Measurements from ENCODE around the gene XYLT1.

The XYLT1 gene

DNA sequence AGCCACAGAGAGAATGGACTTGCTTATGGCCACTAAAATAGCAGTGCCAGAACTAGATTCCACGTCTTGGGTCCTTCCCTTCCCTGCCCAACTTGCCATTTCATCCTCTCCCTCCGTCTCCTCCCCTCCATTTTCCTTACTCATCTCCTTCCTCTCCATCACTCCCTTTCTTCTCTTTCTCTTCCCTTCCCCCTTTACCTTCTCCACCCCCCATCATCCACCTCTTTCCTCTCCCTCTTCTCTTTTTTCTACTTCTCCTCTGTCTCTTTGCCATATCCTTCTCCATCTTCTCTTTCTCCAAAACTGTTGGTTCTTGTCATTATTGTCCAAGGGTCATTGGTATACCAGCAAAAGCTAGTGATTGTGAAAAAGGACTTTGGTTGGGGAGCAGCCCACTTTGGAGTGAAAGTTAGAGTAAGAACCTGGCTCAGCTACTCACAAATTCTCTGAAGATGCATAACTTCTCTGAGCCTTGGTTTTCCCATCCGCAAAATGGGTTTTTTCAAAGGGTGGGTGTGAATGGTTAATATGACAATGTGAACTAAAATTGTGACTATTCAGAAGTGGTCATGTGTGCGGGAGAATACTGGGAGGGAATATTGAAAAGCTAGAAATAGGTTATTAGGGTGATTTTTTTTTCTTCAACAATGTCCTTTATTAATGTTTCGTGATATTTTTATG, 393.8 kb downstream of the XYLT1 start:
- no peak for DNase-seq

DNA sequence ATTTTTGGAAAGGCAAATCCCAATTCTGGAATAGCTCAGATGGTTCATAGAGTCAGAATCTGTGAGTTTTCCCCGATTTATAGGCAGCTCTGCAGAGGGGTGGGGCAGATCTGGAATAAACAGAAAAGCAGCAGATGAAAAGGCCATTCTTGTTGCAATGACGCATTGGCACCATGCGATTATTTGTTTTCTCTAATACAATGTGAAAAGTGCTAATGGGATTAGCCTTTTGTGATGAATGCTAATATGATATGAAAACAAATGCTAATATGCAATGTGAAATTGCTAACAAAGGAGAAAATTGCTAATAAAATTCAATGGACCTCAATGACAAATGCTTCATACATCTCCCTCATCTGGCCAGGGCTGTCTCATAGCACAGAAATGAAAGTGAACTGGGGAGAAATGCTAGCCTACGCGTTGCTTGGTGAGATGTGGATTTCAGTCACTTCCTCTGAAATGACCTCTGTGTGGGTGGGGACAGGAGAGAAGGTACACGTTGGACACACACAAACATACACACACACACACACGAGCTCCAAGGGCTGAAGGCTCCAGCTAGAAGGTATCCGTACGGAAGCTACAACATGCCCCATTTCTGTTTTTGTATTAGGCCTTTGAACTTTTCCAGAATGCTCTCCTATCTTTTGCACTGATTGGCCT, 394.5 kb downstream of the XYLT1 start:
- DNase-seq: no peak

DNA sequence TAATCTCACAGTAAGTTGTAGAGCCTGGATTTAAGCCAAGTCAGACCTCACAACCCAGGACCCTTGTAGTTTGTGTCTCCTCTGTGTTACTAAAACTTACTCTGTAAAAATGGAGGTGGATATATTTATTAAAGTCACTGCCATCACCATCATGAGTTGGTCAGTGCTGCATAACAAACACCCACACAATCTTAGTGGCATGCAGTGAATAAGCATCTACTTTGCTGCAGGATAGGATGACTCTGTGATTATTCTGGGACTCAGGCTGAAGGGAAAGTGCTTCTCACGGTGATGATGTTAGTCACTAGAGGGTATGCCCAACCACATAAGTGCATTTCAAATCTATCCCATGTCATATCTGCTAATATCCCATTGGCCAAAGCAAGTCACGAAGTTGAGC, 398.7 kb downstream of the XYLT1 start:
- no peak for DNase-seq

DNA sequence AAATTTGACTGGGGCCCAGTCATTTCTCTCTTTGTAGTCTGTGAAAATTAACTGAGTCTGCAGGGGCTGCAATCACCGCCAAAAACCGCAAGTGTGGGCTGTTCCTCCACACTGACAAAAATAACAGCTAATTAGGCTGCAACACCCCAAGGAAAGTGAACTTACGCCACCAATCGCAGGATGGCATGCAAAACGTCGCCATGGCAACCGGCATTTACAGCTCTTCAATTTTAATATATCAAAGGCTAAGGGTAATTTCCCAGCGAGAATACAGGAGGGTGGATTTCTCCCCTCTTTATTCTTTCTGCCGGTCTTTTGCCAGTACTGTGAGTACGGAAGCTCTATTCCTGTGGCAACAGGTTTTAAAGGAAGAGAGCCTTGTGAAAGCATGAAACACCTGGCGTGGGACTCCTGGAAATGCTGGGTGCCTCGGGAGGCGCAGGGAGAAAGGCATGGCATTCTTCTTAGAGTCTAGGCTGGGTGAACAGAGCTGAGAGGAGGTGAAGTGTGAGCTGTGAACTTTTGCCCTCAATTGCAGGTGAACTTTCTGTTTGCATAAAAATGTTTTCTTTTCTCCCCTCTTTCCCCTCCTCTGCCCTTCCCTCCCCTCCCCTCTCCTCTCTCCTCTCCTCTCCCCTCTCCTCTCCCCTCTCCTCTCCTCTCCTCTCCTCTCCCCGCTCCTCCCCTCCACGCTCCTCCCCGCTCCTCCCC, 399.7 kb downstream of the XYLT1 start:
- DNase-seq: peak; percentile 40 to 54 (median 50)

DNA sequence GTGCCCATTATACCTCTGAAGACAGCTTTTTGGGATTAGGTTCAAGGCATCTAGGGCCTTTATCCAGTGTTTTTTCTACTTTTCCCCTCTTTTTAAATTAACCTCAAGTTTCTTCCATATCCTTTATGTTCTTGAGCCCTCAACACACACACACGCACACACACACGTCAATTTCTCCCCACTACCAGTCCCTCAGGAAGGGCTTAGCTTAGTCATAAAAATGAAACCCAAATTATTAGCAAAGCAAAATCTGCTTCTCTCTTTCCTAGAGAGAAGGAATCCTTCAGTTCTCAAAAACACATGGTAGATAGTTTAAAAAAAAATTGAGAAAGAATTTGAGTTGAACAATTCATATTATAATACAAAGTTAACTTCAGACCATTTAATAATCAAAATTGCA, 401.1 kb downstream of the XYLT1 start:
- no peak for DNase-seq

DNA sequence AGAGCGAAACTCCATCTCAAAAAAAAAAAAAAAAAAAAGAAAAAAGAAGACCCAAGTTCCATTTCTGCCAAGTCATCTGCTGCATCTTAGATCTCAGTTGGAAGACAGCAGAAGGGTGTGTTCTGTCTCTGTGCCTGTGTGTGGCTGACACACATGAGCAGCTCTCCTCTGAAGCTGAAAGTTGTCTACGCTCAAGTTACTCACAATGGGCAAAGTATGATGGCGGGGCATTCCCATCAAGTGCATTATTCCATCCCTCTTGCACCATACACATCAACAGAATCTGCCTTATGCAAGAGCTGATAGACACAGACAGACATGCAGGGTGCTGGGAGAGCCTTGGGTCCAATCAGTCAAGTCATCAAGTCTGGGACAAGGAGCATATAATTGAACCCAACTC, 402.2 kb downstream of the XYLT1 start:
- DNase-seq: no peak

DNA sequence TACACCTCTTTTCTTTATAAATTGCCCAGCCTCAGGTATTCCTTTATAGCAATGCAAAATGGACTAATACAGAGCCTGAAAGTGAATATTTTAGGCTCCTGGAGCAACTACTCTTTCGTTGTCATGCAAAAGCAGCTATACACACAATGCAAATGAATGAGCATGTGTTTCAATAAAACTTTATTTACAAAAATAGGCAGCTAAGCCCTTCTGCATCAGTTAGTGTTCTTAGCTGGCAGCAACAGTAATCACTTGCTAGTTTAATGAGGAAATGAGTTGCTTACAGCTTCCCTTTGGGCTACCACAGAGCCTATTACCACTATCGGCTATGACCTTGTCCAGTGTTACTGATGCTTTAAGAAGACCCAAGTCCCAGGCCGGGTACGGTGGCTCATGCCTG, 402.9 kb downstream of the XYLT1 start:
- DNase-seq: no peak

DNA sequence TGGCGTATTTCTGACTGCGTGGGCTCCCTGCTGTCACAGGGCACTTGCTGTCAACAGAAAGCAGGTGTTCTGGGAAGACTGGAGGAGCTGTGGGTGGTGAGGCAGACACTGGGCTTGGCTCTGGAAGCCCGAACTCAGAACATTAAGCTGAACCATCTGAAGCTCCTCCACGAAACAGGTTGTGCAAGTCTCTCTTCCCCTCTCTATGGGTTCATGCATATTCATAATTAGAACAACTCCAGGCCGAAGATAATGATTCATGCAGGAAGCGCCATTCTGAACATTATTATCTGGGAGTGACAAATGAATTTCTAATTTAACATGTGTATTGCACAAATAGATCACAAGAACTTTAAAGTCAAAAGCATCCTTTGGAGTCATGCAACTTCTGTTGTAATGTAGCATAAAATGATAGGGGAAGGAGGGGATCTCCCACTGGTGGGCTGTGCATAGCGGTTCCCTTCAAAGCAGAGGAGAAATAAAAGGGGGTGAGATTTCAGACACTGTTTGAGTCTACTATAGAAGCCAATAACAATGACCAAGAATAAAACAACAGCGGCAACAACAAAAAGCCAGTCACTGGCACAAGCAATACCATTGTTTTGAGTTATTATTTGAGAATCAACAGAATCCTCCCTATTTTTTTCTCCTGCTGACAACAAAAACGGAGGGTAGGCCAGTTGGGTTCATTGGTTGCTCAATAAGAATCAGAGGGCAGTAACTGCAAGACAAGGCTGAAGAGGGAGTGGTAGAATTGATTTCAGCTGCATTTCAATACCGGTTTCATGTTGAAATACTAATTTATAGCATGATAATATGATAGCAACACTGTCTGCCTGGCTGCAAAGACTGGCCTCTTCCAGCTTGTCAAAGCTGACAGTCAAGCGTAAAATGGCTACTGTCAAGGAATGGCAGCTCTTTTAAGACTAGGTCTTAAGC, 407.3 kb downstream of the XYLT1 start:
- DNase-seq: no peak

DNA sequence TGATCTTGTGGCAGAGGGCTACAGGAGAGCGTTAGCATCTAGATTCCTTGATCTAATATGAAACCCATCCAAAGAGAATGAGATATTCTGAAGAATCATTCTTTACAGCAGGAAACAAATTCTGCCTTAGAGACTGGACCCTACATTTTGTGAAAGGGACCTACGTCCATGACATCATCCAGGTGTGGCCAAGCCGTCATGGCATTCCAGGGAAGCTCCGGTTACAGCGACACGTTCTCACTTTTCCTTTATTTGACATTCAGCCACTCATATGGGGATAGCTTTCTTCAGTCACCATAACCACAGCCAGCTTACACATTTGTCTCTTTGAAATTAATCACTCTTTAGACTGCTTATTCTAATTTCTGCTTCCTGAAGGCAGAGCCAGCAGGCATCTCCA, 408.1 kb downstream of the XYLT1 start:
- no peak for DNase-seq

DNA sequence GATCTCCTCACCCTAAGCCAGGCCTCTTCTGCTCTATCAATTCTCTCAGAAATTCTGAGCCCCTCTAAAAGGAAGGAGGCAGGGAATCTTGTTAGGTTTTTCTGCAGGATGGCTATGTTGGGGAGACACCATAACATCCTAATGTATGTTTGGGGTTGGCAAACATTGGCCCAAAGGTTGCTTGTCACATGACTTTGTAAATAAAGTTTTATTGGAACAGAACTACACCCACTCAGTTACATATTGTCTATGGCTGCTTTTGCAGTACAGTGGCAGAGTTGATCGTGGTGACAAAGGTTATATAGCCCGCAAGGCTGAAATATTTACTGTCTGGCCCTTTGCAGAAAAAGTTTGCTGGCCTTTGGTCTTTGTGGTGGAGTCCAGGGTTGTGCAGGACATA, 409.4 kb downstream of the XYLT1 start:
- DNase-seq: no peak

DNA sequence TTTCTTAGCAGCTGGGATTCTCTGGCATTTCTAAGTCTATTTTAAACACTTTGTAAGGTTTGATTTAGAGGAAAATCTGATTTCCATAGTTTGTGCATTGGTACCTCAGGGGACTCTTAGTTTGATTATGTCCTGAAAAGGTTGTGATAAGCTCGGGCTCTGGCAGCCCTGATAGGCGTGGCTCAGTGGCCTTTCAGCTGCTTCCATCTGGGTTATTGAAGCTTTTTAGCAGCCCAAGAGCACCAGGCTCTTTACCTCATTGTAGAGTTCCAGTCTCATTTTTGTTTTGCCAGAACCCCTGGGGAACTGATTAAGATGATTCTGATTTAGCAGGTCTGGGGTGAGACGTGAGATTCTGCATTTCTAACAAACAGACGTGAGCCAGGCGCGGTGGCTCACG, 412.3 kb downstream of the XYLT1 start:
- DNase-seq: no peak

DNA sequence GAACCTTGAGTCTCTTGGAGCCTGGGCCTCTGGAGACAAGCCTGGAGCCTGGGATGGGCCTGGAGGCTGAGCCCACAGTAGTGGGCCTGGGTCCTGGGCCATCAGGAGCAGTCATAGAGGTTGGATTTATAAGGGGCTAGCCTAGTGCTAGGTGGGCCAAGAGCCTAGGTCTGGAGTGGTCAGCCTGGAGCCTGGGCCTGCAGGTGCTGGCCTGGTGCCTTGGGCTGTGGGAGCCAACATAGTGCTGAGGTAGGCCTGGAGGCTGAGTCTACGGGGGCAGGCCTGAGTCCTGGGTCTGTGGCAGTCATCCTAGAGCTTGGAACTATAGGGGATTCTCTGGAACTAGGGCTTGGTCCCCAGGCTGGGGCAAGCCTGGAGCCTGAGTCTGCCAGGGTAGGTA, 414.1 kb downstream of the XYLT1 start:
- DNase-seq: no peak

DNA sequence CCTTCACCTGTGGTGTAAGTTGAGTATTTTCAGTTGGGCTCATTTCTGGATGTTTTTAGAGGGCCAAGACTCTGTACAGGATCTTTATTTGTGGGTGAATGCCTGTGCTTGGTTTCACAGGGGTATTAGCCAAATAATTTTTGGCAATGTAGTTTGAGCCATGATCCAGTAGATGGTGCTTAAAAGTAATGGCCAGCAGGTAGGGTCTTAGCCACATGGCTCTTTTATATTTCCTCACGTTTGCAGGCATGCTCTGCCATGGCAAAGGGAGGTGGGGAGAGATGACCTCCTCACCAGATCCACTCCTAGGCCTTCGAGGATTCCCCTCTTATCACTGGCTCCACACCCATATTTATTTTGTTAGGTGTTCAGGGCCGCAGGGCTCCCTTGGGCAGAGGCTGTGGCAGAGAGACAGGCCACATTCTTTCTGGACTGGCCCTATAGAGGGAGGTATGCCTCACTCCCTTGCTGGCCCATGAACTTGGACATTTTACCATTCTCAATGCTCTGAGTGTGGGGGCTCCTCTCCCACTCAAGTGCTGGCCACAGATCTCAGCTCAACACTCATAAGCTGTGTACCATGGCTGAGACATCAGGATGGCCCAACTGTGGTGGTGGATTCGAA, 417.1 kb downstream of the XYLT1 start:
- DNase-seq: no peak

Data from activated naive CD4-positive, alpha-beta T cell (primary cell).